Measurements from ENCODE around the gene C8B.

- no peak for TF ChIP-seq POLR2AphosphoS5 (IDR thresholded peaks at IDR 0.05; ENCODE audit: low read depth, low read length)
- TF ChIP-seq CTCF (IDR thresholded peaks at IDR 0.05 in 2 of 3, conservative IDR thresholded peaks at IDR 0.05 in 1 of 3; ENCODE audit: borderline replicate concordance in 1 of 3, insufficient read depth in 1 of 3, low read depth in 2 of 3, low read length in 2 of 3) = no peak
- TF ChIP-seq EZH2 (IDR thresholded peaks at IDR 0.05) = no peak
- TF ChIP-seq POLR2A (IDR thresholded peaks at IDR 0.05; ENCODE audit: borderline replicate concordance, extremely low read depth, insufficient read depth, insufficient read length) = no peak
- no peak for TF ChIP-seq REST (IDR thresholded peaks at IDR 0.05; ENCODE audit: low read depth)
- TF ChIP-seq YY1 (IDR thresholded peaks at IDR 0.05; ENCODE audit: extremely low read depth, insufficient replicate concordance, low read depth, low read length) = no peak
- TF ChIP-seq MAX (IDR thresholded peaks at IDR 0.05) = no peak
- TF ChIP-seq CEBPB (IDR thresholded peaks at IDR 0.05; ENCODE audit: low read depth) = no peak
- no peak for TF ChIP-seq ZFX (IDR thresholded peaks at IDR 0.05)
- TF ChIP-seq RAD21 (IDR thresholded peaks at IDR 0.05; ENCODE audit: low read depth) = no peak
- no peak for TF ChIP-seq ELF1 (IDR thresholded peaks at IDR 0.05; ENCODE audit: borderline replicate concordance, low read depth)
Observed at GRCh38 chr1:56970280-56970679, 4.5 kb upstream of the C8B start.
